Keratinocyte (primary cell): ENCODE results near the gene HMG20A.

Source experiments
- CTCF ChIP-seq, 3 experiments: IDR thresholded peaks in 1 of 3; conservative IDR thresholded peaks in 1 of 3; optimal IDR thresholded peaks in 1 of 3; 2 replicates in 2 of 3; 3 replicates in 1 of 3; pipeline versions ENCODE3 to v1.5.1; 2011; ENCODE audit warnings: low read length in 3 of 3, mild to moderate bottlenecking in 3 of 3, moderate library complexity in 2 of 3, control low read depth in 1 of 3, inconsistent platforms in 1 of 3; ENCODE audit not compliant: insufficient read depth in 2 of 3; ENCODE audit errors: extremely low read depth in 1 of 3
- EZH2 ChIP-seq: IDR thresholded peaks from one replicate; pipeline ENCODE4 v1.6.1; 2012; ENCODE audit warnings: inconsistent platforms, mild to moderate bottlenecking, low read length, moderate library complexity

- no peak for TF ChIP-seq CTCF (optimal IDR thresholded peaks at IDR 0.05 in 1 of 3, IDR thresholded peaks at IDR 0.05 in 1 of 3, conservative IDR thresholded peaks at IDR 0.05 in 1 of 3; ENCODE audit: extremely low read depth in 1 of 3, insufficient read depth in 2 of 3, low read length in 3 of 3)
- TF ChIP-seq EZH2: no peak
Measured at GRCh38 chr15:77493324-77493907, 72.7 kb downstream of the HMG20A start.
